CD4-positive, alpha-beta T cell (primary cell): ENCODE results near the gene ITPRID2. TPM values are rescaled to one million over a fixed set of nuclear protein-coding genes. Genes with fewer than 3 reads are reported as not detected.

Source experiments
- ATAC-seq: fragments of 200-7000 bp; cut with Tn5 transposase; one replicate; pipeline ENCODE4 v1.10.0; 2022; ENCODE audit warnings: mild to moderate bottlenecking; ENCODE audit not compliant: poor library complexity
- CTCF ChIA-PET: fragments of 350-600 bp; sonication (Branson Sonifier 250); formaldehyde crosslinking; loops from one replicate; lab custom pipeline; 2021; ENCODE audit warnings: antibody characterized with exemption, inconsistent platforms; lab: Charles Lee
- POLR2A ChIA-PET: fragments of 350-600 bp; sonication (Branson Sonifier 250); formaldehyde crosslinking; loops from one replicate; lab custom pipeline; 2021; ENCODE audit warnings: antibody characterized with exemption, inconsistent platforms; lab: Charles Lee
- DNase-seq, 14 experiments: peaks; one replicate each; pipeline ENCODE4 v3.0.0-alpha.2; 2013 to 2020; ENCODE audit warnings: mixed read lengths in 2 of 14
- H3K27ac ChIP-seq, 2 donors: one replicate each; pipeline versions ENCODE4 v1.5.1 to v1.7.0; 2013; ENCODE audit warnings: low read length in 2 of 2, low read depth in 1 of 2, mild to moderate bottlenecking in 1 of 2
- H3K27me3 ChIP-seq, 2 experiments: 1 replicate in 1 of 2; 2 replicates in 1 of 2; pipeline versions ENCODE4 v1.6.1 to v1.7.0; 2013; ENCODE audit warnings: low read length in 2 of 2, control low read depth in 1 of 2, mild to moderate bottlenecking in 1 of 2, moderate library complexity in 1 of 2; ENCODE audit not compliant: insufficient read depth in 2 of 2, control insufficient read depth in 1 of 2
- H3K36me3 ChIP-seq: one replicate; pipeline ENCODE4 v1.6.1; 2013; ENCODE audit warnings: low read length, control low read depth; ENCODE audit not compliant: insufficient read depth
- H3K4me1 ChIP-seq: one replicate; pipeline ENCODE4 v1.6.1; 2013; ENCODE audit warnings: low read length, control low read depth; ENCODE audit not compliant: insufficient read depth
- H3K4me3 ChIP-seq: one replicate; pipeline ENCODE4 v1.5.1; 2013; ENCODE audit warnings: mild to moderate bottlenecking, low read length, moderate library complexity
- H3K9me3 ChIP-seq, 2 experiments: 1 replicate in 1 of 2; 2 replicates in 1 of 2; pipeline versions ENCODE4 v1.6.1 to v1.7.0; 2013; ENCODE audit warnings: low read length in 2 of 2, mild to moderate bottlenecking in 2 of 2, control low read depth in 1 of 2, moderate library complexity in 1 of 2; ENCODE audit not compliant: control insufficient read depth in 1 of 2, insufficient read depth in 1 of 2
- H3K27ac Mint-ChIP-seq: one replicate; pipeline ENCODE4 v1.8.0; 2020; ENCODE audit warnings: mixed read lengths
- H3K27me3 Mint-ChIP-seq: one replicate; pipeline ENCODE4 v1.8.0; 2021; ENCODE audit warnings: mixed read lengths
- H3K36me3 Mint-ChIP-seq: one replicate; pipeline ENCODE4 v1.8.0; 2021; ENCODE audit warnings: low read depth, mixed read lengths
- H3K4me1 Mint-ChIP-seq: one replicate; pipeline ENCODE4 v1.8.0; 2021; ENCODE audit warnings: low read depth, mixed read lengths
- H3K4me3 Mint-ChIP-seq: one replicate; pipeline ENCODE4 v1.8.0; 2020; ENCODE audit warnings: mild to moderate bottlenecking, mixed read lengths
- H3K9me3 Mint-ChIP-seq: one replicate; pipeline ENCODE4 v1.8.0; 2020; ENCODE audit warnings: mixed read lengths
- CTCF ChIP-seq: fragments of 200-600 bp; IDR thresholded peaks from one replicate; pipeline ENCODE4 v1.8.0; 2022; ENCODE audit warnings: antibody characterized with exemption, mild to moderate bottlenecking
- intact Hi-C, 2 experiments: fragments of 100-400 bp; cut with DNase I in 1 of 2; cut with micrococcal nuclease in 1 of 2; formaldehyde crosslinking; loops; one replicate each; pipeline versions ENCODE4 v1.15.1 to v1.9.0; 2023 to 2025; cut with DNase I, micrococcal nuclease
- total RNA-seq, 174 experiments: library from RNA in 2 of 174; stranded (reverse) in 2 of 174; gene quantifications; one replicate each; pipeline ENCODE4 v1.2.3 and lab custom pipeline; 2021 to 2026

Gene ITPRID2
- total RNA-seq, 2 experiments from 2014 or later: 75.8 to 79.7 TPM

- no peak for TF ChIP-seq CTCF
- H3K36me3 Mint-ChIP-seq: no peaks in the 10 kb centered on the region
- no peak overlapping the region for H3K27ac Mint-ChIP-seq
- peaks cover 2% of the 10 kb centered on the region for H3K4me1 Mint-ChIP-seq
- Histone ChIP-seq H3K4me1 (peaks cover 1% of the 10 kb centered on the region), H3K36me3 (no peaks in the 10 kb centered on the region), H3K9me3 (no peaks in the 10 kb centered on the region), H3K4me3 (no peak overlapping the region), H3K27ac (no peak overlapping the region), H3K27me3 (peaks cover 4 to 25% of the 10 kb centered on the region in 2 experiments)
- intact Hi-C loops: loop anchor here in 1 of 2 experiments (5.0 kb wide), 1 partner anchor 909 kb away; no protein-coding TSS in a partner anchor
- peaks cover 49% of the 10 kb centered on the region for H3K27me3 Mint-ChIP-seq
- CTCF ChIA-PET: interaction anchor here (1.1 to 2.4 kb wide), 2 partner anchors 11 to 143 kb away, joined by 3 to 6 read pairs; no protein-coding TSS in a partner anchor
- ATAC-seq: no peak
- DNase-seq: no peak
- no peaks in the 10 kb centered on the region for H3K9me3 Mint-ChIP-seq
- no peak overlapping the region for H3K4me3 Mint-ChIP-seq
- POLR2A ChIA-PET: interaction anchor here (1.4 kb wide), 1 partner anchor 9 kb away, joined by 4 read pairs; no protein-coding TSS in a partner anchor
Observed at GRCh38 chr2:181886192-181886591, 5.3 kb upstream of the ITPRID2 start.

- ChIA-PET CTCF (interaction anchor here (1.1 to 2.4 kb wide), 2 partner anchors 10 to 144 kb away, joined by 3 to 6 read pairs; no protein-coding TSS in a partner anchor), POLR2A (interaction anchor here (1.4 kb wide), 1 partner anchor 10 kb away, joined by 4 read pairs; no protein-coding TSS in a partner anchor)
- H3K27me3 Mint-ChIP-seq: peaks cover 48% of the 10 kb centered on the region
- Histone ChIP-seq H3K4me1 (peaks cover 4% of the 10 kb centered on the region), H3K27ac (no peak overlapping the region), H3K9me3 (no peaks in the 10 kb centered on the region), H3K4me3 (no peak overlapping the region), H3K36me3 (no peaks in the 10 kb centered on the region), H3K27me3 (peaks cover 4 to 25% of the 10 kb centered on the region in 2 experiments)
- no peak overlapping the region for H3K27ac Mint-ChIP-seq
- TF ChIP-seq CTCF: no peak
- H3K36me3 Mint-ChIP-seq: peaks cover under 1% of the 10 kb centered on the region
- DNase-seq (no peak), ATAC-seq (no peak)
- H3K4me1 Mint-ChIP-seq: peaks cover 5% of the 10 kb centered on the region
- no peaks in the 10 kb centered on the region for H3K9me3 Mint-ChIP-seq
- no peak overlapping the region for H3K4me3 Mint-ChIP-seq
- intact Hi-C loops: loop anchor here in 1 of 2 experiments (5.0 kb wide), 1 partner anchor 910 kb away; no protein-coding TSS in a partner anchor
Observed at GRCh38 chr2:181887045-181887444, 4.5 kb upstream of the ITPRID2 start.

GRCh38 chr2:181889776-181890175 lies 1.8 kb upstream of the ITPRID2 start:
- no peak for ATAC-seq
- peaks cover 37% of the 10 kb centered on the region for H3K27me3 Mint-ChIP-seq
- peaks cover 30% of the 10 kb centered on the region for H3K4me1 Mint-ChIP-seq
- H3K9me3 Mint-ChIP-seq: no peaks in the 10 kb centered on the region
- intact Hi-C loops: loop anchor here in 1 of 2 experiments (5.0 to 10.0 kb wide), 3 partner anchors 435 to 1882 kb away; partner anchors contain the start of genes CWC22 and ITGA4
- POLR2A ChIA-PET: no interaction called here
- TF ChIP-seq CTCF: no peak
- peaks cover 8% of the 10 kb centered on the region for H3K4me1 ChIP-seq
- H3K27ac ChIP-seq: no peak overlapping the region
- H3K9me3 ChIP-seq: no peaks in the 10 kb centered on the region
- CTCF ChIA-PET: interaction anchor here (1.0 kb wide), 1 partner anchor 10 kb away, joined by 4 read pairs; no protein-coding TSS in a partner anchor
- no peaks in the 10 kb centered on the region for H3K36me3 ChIP-seq
- DNase-seq: no peak
- H3K27me3 ChIP-seq: peaks cover 4 to 25% of the 10 kb centered on the region in 2 experiments
- peaks cover 10% of the 10 kb centered on the region for H3K36me3 Mint-ChIP-seq
- H3K27ac Mint-ChIP-seq: no peak overlapping the region
- H3K4me3 Mint-ChIP-seq: peak overlapping the region; percentile 75
- no peak overlapping the region for H3K4me3 ChIP-seq
